Measurements from ENCODE around the gene PACSIN3.

The PACSIN3 gene

DNA sequence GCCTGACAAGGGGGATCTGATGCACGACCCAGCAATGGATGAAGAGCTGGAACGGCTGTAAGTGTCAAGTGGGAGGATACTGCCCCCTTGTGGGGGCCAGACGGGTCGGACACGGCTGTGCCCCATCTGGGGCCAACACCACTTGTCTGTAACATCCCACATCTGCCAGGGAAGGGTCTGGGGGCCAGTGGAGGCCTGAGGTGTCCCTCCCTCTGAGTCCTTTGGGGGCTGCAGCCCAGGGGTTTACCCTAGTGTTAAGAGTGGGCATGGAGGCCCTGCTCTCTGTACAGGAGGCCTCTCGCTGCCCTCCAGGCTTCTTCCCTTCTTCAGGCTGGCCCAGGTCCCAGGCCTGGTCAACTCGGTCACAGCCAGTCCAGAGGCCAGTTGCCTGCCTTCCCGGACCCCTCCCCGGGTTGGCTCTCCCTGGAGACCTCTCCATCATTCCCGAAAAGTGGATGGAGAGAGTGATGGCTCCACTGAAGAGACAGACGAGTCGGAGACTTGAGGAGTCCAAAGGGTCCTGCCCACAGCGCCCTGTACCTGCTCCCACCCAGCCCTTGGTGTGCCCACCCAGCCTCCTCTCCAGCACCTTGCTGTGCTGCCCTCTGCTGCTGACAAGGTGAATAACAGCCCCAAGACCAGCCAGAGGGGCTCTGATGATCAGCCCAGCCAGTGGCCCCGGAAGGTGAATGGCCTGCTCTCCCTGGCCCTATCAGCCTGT, 24.9 kb downstream of the PACSIN3 start:
- peak; percentile 65 for DNase-seq (ENCODE audit: low read depth)
- TF ChIP-seq, protein P1, sequence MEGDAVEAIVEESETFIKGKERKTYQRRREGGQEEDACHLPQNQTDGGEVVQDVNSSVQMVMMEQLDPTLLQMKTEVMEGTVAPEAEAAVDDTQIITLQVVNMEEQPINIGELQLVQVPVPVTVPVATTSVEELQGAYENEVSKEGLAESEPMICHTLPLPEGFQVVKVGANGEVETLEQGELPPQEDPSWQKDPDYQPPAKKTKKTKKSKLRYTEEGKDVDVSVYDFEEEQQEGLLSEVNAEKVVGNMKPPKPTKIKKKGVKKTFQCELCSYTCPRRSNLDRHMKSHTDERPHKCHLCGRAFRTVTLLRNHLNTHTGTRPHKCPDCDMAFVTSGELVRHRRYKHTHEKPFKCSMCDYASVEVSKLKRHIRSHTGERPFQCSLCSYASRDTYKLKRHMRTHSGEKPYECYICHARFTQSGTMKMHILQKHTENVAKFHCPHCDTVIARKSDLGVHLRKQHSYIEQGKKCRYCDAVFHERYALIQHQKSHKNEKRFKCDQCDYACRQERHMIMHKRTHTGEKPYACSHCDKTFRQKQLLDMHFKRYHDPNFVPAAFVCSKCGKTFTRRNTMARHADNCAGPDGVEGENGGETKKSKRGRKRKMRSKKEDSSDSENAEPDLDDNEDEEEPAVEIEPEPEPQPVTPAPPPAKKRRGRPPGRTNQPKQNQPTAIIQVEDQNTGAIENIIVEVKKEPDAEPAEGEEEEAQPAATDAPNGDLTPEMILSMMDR (IDR thresholded peaks at IDR 0.05; ENCODE audit: insufficient read depth, low read depth, low read length, missing control alignments): peak; percentile 84
- no peak overlapping the region for H3K4me3 ChIP-seq (ENCODE audit: low read length)

DNA sequence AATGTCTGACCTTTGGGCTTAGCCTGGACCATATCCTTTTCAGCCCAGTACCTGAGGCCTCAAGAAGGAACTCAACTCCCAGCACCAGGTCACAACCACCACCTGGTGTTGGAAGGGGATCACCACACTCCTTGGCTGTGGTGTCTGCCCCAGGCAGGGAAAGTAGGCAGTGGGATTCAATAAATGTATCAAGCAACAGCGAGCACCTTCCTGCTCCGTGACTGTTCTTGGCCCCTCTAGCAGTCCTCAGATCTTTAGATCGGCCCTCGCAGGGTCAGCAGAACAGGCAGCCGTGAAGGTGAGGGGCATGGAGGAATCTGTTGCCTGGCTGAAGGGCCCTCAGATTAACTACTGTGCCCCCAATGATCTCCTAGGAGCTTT, 25.5 kb downstream of the PACSIN3 start:
- H3K4me3 ChIP-seq (ENCODE audit: low read length): no peak overlapping the region
- DNase-seq (ENCODE audit: low read depth): no peak
- TF ChIP-seq, protein P1 (IDR thresholded peaks at IDR 0.05; ENCODE audit: insufficient read depth, low read depth, low read length, missing control alignments): no peak

DNA sequence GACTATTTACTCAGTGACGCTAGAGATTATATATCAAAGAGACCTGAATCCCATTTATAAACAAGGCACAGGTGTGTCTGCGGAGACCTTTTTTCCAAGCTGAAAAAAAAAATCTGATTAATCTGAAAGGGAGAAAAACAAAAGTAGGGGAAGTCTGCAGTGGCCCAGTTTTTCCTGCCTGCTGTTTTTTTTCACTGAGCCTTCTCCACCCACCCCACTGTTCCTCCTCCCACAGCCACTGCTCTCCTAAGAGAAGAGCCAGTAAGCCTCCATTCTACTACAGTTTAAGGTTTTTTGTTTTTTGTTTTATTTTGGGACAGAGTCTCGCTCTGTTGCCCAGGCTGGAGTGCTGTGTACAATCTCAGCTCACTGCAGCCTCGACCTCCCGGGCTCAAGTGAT, 28.0 kb downstream of the PACSIN3 start:
- no peak overlapping the region for H3K4me3 ChIP-seq (ENCODE audit: low read length)
- DNase-seq (ENCODE audit: low read depth): no peak
- TF ChIP-seq, protein P1 (IDR thresholded peaks at IDR 0.05; ENCODE audit: insufficient read depth, low read depth, low read length, missing control alignments): no peak

DNA sequence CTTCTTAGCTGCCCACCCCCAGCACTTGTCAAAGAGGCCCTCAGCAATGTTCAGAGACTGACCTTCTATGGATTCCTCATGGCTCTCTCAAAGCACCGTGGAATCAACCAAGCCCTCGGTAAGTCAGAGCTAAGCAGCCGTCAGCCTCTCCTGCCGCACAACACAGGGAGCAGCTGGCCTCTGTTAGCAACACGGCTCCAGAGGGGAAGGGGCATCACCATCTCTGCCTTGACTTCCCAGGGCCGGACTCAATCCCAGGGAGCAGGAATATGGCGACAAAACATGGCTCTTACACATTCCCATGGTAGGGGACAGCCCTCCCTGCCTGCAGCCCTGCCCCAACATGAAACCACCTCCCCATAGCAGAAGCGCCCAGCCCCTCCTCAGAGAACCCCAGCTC, 28.4 kb downstream of the PACSIN3 start:
- H3K4me3 ChIP-seq (ENCODE audit: low read length): no peak overlapping the region

DNA sequence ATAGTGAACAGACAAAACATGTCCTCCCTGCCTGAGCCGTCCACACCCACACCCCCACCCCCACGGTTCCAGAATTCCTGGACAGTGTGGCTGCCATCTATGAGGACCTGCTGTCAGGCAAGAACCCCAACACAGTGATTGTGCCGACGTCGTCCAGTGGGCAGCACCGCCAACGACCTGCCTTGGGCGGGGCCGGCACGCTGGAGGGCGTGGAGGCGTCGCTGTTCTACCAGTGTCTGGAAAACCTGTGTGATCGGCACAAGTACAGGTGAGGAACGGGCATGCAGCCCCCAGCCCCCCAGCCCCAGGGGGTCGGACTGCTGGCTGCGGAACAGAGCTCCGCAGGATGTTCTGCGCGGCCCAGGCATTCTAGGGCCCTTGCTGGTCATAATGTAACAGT, 29.3 kb downstream of the PACSIN3 start:
- H3K4me3 ChIP-seq (ENCODE audit: low read length): no peak overlapping the region
- no peak for DNase-seq (ENCODE audit: low read depth)
- TF ChIP-seq, protein P1 (IDR thresholded peaks at IDR 0.05; ENCODE audit: insufficient read depth, low read depth, low read length, missing control alignments): no peak

More for the DNA sequence above, 28.4 kb downstream of the PACSIN3 start:
- TF ChIP-seq, protein P1 (IDR thresholded peaks at IDR 0.05; ENCODE audit: insufficient read depth, low read depth, low read length, missing control alignments): no peak
- no peak for DNase-seq (ENCODE audit: low read depth)

DNA sequence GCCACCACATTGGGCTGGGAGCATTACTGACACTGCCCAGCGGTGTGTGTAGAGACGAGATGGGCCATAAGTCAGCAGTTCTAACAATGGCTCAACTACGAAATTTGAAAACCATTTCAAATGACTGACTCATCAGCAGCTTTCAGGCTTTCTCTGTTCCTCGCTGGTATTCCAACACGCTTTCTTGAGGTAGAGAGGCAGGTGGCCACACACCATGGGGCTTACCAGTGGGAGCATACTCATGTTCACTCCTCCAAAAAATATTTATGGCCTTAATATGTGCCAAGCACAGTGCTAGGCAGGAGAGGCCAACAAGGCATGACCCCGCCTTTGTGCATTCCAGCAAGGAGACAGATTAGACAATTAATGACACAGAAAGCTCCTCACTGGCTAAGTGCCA, 29.9 kb downstream of the PACSIN3 start:
- DNase-seq (ENCODE audit: low read depth): peak; percentile 38
- TF ChIP-seq, protein P1 (IDR thresholded peaks at IDR 0.05; ENCODE audit: insufficient read depth, low read depth, low read length, missing control alignments): no peak
- H3K4me3 ChIP-seq (ENCODE audit: low read length): no peak overlapping the region

DNA sequence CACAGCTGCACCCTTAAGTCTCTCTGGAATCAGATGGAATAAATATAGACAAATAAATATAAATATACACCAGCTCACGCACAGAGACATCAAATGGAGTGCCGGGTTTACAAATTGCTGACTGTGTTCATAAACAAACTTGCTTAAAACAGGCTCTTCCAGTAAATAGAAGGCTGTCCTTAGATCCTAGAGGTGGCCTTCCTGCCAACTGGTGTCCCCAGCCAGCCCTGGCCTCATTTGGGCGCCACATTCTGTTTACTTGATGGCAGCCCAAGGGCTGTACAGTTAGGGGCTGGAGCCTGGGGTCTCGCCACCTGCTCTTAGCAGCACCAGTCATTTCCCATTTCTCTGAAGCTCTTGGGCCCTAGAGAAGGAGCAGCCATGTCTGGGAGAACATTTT, 30.4 kb downstream of the PACSIN3 start:
- DNase-seq (ENCODE audit: low read depth): no peak
- no peak overlapping the region for H3K4me3 ChIP-seq (ENCODE audit: low read length)
- TF ChIP-seq, protein P1 (IDR thresholded peaks at IDR 0.05; ENCODE audit: insufficient read depth, low read depth, low read length, missing control alignments): no peak
